ENCODE data around the gene MDM4.

- no peak for TF ChIP-seq POLR2A (IDR thresholded peaks at IDR 0.05)
- no peak for TF ChIP-seq CTCF (IDR thresholded peaks at IDR 0.05)
Observed at GRCh38 chr1:204498981-204499380, 17.2 kb upstream of the MDM4 start.

Measured in body of pancreas (tissue), 4 donors.